HG03064 (cell line): Measurements from ENCODE around the gene MCUR1.
"Not testable (repeated sequence)": the region's sequence is repeated elsewhere in the genome, so short reads cannot be mapped to it uniquely, and the experiment has no call there.

Experiments used
- ATAC-seq: cut with Tn5 transposase; IDR thresholded peaks from one replicate; pipeline ENCODE4 v1.9.1; 2021; ENCODE audit warnings: low read depth; ENCODE audit not compliant: unreplicated experiment

The MCUR1 gene

GRCh38 chr6:13814176-13814937 lies at the start of gene MCUR1:
MCUR1 (minus strand) TSS chr6:13814557; CDS start chr6:13814429, 128 bp downstream.
- ATAC-seq, result peak; percentile 74

GRCh38 chr6:13863699-13864155 lies 49.4 kb upstream of the MCUR1 start:
- ATAC-seq, result no peak

GRCh38 chr6:13860556-13861185 lies 46.3 kb upstream of the MCUR1 start:
- not testable (repeated sequence) for ATAC-seq

GRCh38 chr6:13859871-13860555 lies 45.7 kb upstream of the MCUR1 start:
- ATAC-seq, result no peak

- no peak for ATAC-seq
Observed at GRCh38 chr6:13854716-13855250, 40.4 kb upstream of the MCUR1 start.

- ATAC-seq, result no peak
Observed at GRCh38 chr6:13853871-13854270, 39.5 kb upstream of the MCUR1 start.

- ATAC-seq, result no peak
Observed at GRCh38 chr6:13851803-13852202, 37.4 kb upstream of the MCUR1 start.

- ATAC-seq, result no peak
Observed at GRCh38 chr6:13851330-13851729, 37.0 kb upstream of the MCUR1 start.

GRCh38 chr6:13850690-13851089 lies 36.3 kb upstream of the MCUR1 start:
- ATAC-seq, result not testable (repeated sequence)

- no peak for ATAC-seq
Observed at GRCh38 chr6:13848522-13849150, 34.3 kb upstream of the MCUR1 start.

GRCh38 chr6:13847326-13848050 lies 33.1 kb upstream of the MCUR1 start:
- ATAC-seq, result no peak

GRCh38 chr6:13846841-13847240 lies 32.5 kb upstream of the MCUR1 start:
- ATAC-seq, result no peak

GRCh38 chr6:13841936-13842335 lies 27.6 kb upstream of the MCUR1 start:
- no peak for ATAC-seq

GRCh38 chr6:13838616-13839015 lies 24.3 kb upstream of the MCUR1 start:
- ATAC-seq, result no peak

GRCh38 chr6:13836170-13836569 lies 21.8 kb upstream of the MCUR1 start:
- no peak for ATAC-seq

GRCh38 chr6:13834790-13835189 lies 20.4 kb upstream of the MCUR1 start:
- no peak for ATAC-seq

GRCh38 chr6:13834018-13834417 lies 19.7 kb upstream of the MCUR1 start:
- ATAC-seq, result not testable (repeated sequence)

GRCh38 chr6:13832778-13833177 lies 18.4 kb upstream of the MCUR1 start:
- ATAC-seq, result no peak

- ATAC-seq, result no peak
Observed at GRCh38 chr6:13831615-13832014, 17.3 kb upstream of the MCUR1 start.

- no peak for ATAC-seq
Observed at GRCh38 chr6:13830803-13831202, 16.4 kb upstream of the MCUR1 start.
